GM12865 (cell line): Measurements from ENCODE around the gene UBE2L5.
"Not testable (repeated sequence)": the region's sequence is repeated elsewhere in the genome, so short reads cannot be mapped to it uniquely, and the experiment has no call there.

Source experiments
- DNase-seq: peaks from one replicate; pipeline ENCODE4 v3.0.0; 2010; ENCODE audit warnings: low read depth
- H3K4me3 ChIP-seq: 2 replicates; pipeline ENCODE4 v1.5.1; 2011; ENCODE audit warnings: mild to moderate bottlenecking, low read depth, low read length, control low read depth
- CTCF ChIP-seq: IDR thresholded peaks from 2 replicates; pipeline ENCODE4 v1.5.1; 2011; ENCODE audit warnings: low read length, control low read depth, low read depth, inconsistent platforms; ENCODE audit not compliant: insufficient read depth; ENCODE audit errors: missing control alignments

UBE2L5 gene

GRCh38 chr13:30440910-30441703, 18.8 kb downstream of the UBE2L5 start:
- H3K4me3 ChIP-seq = no peak overlapping the region
- no peak for TF ChIP-seq CTCF
- DNase-seq = peak; percentile 26

GRCh38 chr13:30442926-30443325, 20.6 kb downstream of the UBE2L5 start:
- peak; percentile 85 for DNase-seq
- TF ChIP-seq CTCF = no peak
- peak overlapping the region; percentile 76 for H3K4me3 ChIP-seq

- DNase-seq = not testable (repeated sequence)
- H3K4me3 ChIP-seq = peak overlapping the region; percentile 76
Observed at GRCh38 chr13:30443491-30443890, 21.2 kb downstream of the UBE2L5 start.

GRCh38 chr13:30443957-30444404, 21.7 kb downstream of the UBE2L5 start:
- H3K4me3 ChIP-seq = peak overlapping the region; percentile 76
- DNase-seq = peak; percentile 89
- no peak for TF ChIP-seq CTCF

- no peak for DNase-seq
- H3K4me3 ChIP-seq = peak overlapping the region; percentile 76
Observed at GRCh38 chr13:30446126-30446500, 23.8 kb downstream of the UBE2L5 start.

GRCh38 chr13:30448441-30448840, 26.1 kb downstream of the UBE2L5 start:
- no peak overlapping the region for H3K4me3 ChIP-seq
- no peak for TF ChIP-seq CTCF
- no peak for DNase-seq

More at GRCh38 chr13:30446126-30446500, 23.8 kb downstream of the UBE2L5 start:
- no peak for TF ChIP-seq CTCF

GRCh38 chr13:30450066-30450465, 27.8 kb downstream of the UBE2L5 start:
- no peak for TF ChIP-seq CTCF
- DNase-seq = no peak
- H3K4me3 ChIP-seq = no peak overlapping the region

- not testable (repeated sequence) for DNase-seq, H3K4me3 ChIP-seq
Observed at GRCh38 chr13:30451476-30451875, 29.2 kb downstream of the UBE2L5 start.
